ENCODE results near the gene OR2B6. TPM values are rescaled to one million over a fixed set of nuclear protein-coding genes. Genes with fewer than 3 reads are reported as not detected.
"Not testable (repeated sequence)": the region's sequence is repeated elsewhere in the genome, so short reads cannot be mapped to it uniquely, and the experiment has no call there.

Gene OR2B6
- total and polyA plus RNA-seq, 8 donors: not detected

GRCh38 chr6:27924179-27924578 lies 32.9 kb upstream of the OR2B6 start:
- peaks cover 0 to 17% (median 0%) of the 10 kb centered on the region in 3 donors for H3K27me3 ChIP-seq
- H3K4me3 ChIP-seq: no peak overlapping the region
- intact Hi-C loops (cut with DNase I; ENCODE audit: low total_unique reads): no loop called here
- no peaks in the 10 kb centered on the region for H3K36me3 ChIP-seq
- 63 to 85% (median 70%) methylated on average over 6 of the region's 6 CpGs for whole genome bisulfite sequencing, 5 donors
- TF ChIP-seq, protein P1, sequence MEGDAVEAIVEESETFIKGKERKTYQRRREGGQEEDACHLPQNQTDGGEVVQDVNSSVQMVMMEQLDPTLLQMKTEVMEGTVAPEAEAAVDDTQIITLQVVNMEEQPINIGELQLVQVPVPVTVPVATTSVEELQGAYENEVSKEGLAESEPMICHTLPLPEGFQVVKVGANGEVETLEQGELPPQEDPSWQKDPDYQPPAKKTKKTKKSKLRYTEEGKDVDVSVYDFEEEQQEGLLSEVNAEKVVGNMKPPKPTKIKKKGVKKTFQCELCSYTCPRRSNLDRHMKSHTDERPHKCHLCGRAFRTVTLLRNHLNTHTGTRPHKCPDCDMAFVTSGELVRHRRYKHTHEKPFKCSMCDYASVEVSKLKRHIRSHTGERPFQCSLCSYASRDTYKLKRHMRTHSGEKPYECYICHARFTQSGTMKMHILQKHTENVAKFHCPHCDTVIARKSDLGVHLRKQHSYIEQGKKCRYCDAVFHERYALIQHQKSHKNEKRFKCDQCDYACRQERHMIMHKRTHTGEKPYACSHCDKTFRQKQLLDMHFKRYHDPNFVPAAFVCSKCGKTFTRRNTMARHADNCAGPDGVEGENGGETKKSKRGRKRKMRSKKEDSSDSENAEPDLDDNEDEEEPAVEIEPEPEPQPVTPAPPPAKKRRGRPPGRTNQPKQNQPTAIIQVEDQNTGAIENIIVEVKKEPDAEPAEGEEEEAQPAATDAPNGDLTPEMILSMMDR (IDR thresholded peaks at IDR 0.05): no peak
- TF ChIP-seq POLR2A (IDR thresholded peaks at IDR 0.05): no peak
- no peak for TF ChIP-seq POLR2AphosphoS5 (IDR thresholded peaks at IDR 0.05)
- no peak for TF ChIP-seq EP300 (IDR thresholded peaks at IDR 0.05)
- no peaks in the 10 kb centered on the region for H3K4me1 ChIP-seq
- no peak for DNase-seq
- H3K27ac ChIP-seq: no peak overlapping the region
- peaks cover 0 to 4% (median 0%) of the 10 kb centered on the region in 4 donors for H3K9me3 ChIP-seq

DNA sequence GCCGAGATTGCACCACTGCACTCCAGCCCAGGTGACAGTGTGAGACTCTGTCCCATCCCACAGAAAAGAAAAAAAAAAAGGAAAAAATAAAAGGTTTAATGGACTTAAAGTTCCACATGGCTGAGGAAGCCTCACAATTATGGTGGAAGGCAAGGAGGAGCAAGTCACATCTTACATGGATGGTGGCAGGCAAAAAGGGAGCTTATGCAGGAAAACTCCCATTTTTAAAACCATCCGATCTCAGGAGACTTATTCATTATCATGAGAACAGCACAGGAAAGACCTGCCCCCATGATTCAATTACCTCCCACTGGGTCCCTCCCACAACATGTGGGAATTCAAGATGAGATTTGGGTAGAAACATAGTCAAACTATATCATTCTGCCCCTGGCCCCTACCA lies 29.0 kb upstream of the OR2B6 start:
- H3K4me1 ChIP-seq; intact Hi-C loops (cut with DNase I; ENCODE audit: low total_unique reads); H3K27ac ChIP-seq; DNase-seq; H3K27me3 ChIP-seq; H3K9me3 ChIP-seq; H3K4me3 ChIP-seq; H3K36me3 ChIP-seq: not testable (repeated sequence)
- WGBS, 5 donors: 93 to 100% (median 95%) methylated on average over 2 of the region's 2 CpGs

GRCh38 chr6:27929930-27930329 lies 27.1 kb upstream of the OR2B6 start:
- intact Hi-C loops (cut with DNase I; ENCODE audit: low total_unique reads); H3K36me3 ChIP-seq; H3K4me3 ChIP-seq; H3K27me3 ChIP-seq; H3K27ac ChIP-seq; H3K9me3 ChIP-seq; H3K4me1 ChIP-seq; DNase-seq: not testable (repeated sequence)
- 74 to 84% (median 82%) methylated on average over 5 of the region's 5 CpGs for WGBS, 5 donors

DNA sequence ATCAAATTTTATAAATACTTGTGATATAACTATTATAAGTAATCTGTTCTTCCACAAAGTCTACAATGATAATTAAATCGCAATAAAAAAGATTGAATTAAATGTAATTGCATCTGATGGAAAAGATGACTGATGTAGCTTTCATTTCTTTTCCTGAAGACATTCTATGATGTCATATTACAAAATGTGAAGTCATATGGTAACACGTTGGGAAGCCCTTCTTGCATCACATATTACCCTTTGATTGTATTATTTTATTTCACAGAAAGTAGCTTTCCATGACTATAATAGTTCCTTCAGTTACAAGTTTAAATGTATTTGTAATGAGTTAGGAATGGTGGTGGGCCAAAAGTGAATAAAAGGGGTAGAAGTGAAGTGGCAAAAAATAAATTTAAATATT lies 25.8 kb upstream of the OR2B6 start:
- H3K27ac ChIP-seq: no peak overlapping the region
- H3K36me3 ChIP-seq: no peaks in the 10 kb centered on the region
- no peak for DNase-seq
- H3K9me3 ChIP-seq: peaks cover 0 to 4% (median 0%) of the 10 kb centered on the region in 4 donors
- H3K4me3 ChIP-seq: no peak overlapping the region
- WGBS, 5 donors: 80 to 88% (median 84%) methylated on average over 2 of the region's 2 CpGs
- intact Hi-C loops (cut with DNase I; ENCODE audit: low total_unique reads): no loop called here
- TF ChIP-seq, protein P1 (IDR thresholded peaks at IDR 0.05): no peak
- no peak for TF ChIP-seq POLR2A (IDR thresholded peaks at IDR 0.05)
- H3K27me3 ChIP-seq: peaks cover 0 to 6% (median 0%) of the 10 kb centered on the region in 3 donors
- no peaks in the 10 kb centered on the region for H3K4me1 ChIP-seq

DNA sequence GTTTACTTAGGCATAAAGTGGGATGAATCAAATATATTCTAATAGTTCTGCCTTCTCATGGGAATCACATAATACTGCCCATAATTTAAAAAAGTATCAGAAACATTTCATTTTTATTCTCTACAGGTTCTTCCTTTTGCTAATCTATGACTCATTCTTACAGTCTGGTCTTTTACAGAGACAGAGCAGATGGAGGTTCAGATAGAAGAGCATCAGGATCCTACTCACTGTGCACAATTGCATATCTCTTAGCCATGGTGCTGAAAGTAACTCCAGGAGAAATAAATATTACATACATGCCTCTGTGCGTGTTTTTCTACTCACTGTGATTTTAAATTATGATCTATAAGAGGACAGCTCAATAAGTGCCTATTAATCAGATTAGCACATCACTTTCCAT lies 16.3 kb upstream of the OR2B6 start:
- Histone ChIP-seq H3K27ac (no peak overlapping the region), H3K4me1 (no peaks in the 10 kb centered on the region), H3K27me3 (peaks cover 0 to 18% (median 0%) of the 10 kb centered on the region in 3 donors), H3K4me3 (no peak overlapping the region), H3K36me3 (no peaks in the 10 kb centered on the region), H3K9me3 (no peaks in the 10 kb centered on the region)
- TF ChIP-seq POLR2A (IDR thresholded peaks at IDR 0.05) (no peak), EP300 (IDR thresholded peaks at IDR 0.05) (no peak), POLR2AphosphoS5 (IDR thresholded peaks at IDR 0.05) (no peak)
- TF ChIP-seq, protein P1 (IDR thresholded peaks at IDR 0.05): no peak
- WGBS, 5 donors: 76 to 82% (median 77%) methylated on average over 1 of the region's 1 CpG
- DNase-seq: no peak
- intact Hi-C loops (cut with DNase I; ENCODE audit: low total_unique reads): no loop called here

DNA sequence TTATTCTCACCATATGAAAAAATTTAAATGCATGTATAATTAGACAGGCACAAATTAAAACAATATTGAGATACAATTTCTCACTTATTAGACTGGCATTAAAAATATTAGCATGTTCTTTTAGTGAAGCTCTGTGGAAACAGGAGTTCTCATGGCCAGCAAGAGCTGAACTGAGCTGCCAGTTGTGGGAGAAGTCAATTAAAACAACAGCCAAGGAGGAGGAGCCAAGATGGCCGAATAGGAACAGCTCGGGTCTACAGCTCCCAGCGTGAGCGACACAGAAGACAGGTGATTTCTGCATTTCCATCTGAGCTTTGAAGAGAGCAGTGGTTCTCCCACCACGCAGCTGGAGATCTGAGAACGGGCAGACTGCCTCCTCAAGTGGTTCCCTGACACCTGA lies 14.0 kb upstream of the OR2B6 start:
- H3K27me3 ChIP-seq; DNase-seq; H3K4me1 ChIP-seq; H3K9me3 ChIP-seq; H3K4me3 ChIP-seq; H3K36me3 ChIP-seq; H3K27ac ChIP-seq; intact Hi-C loops (cut with DNase I; ENCODE audit: low total_unique reads): not testable (repeated sequence)
- WGBS, 5 donors: 17 to 65% (median 30%) methylated on average over 5 to 6 of the region's 6 CpGs

Data from stomach (tissue), 9 donors.